Measurements from ENCODE around the gene GSK3B.
"Not testable (repeated sequence)": the region's sequence is repeated elsewhere in the genome, so short reads cannot be mapped to it uniquely, and the experiment has no call there.

DNA sequence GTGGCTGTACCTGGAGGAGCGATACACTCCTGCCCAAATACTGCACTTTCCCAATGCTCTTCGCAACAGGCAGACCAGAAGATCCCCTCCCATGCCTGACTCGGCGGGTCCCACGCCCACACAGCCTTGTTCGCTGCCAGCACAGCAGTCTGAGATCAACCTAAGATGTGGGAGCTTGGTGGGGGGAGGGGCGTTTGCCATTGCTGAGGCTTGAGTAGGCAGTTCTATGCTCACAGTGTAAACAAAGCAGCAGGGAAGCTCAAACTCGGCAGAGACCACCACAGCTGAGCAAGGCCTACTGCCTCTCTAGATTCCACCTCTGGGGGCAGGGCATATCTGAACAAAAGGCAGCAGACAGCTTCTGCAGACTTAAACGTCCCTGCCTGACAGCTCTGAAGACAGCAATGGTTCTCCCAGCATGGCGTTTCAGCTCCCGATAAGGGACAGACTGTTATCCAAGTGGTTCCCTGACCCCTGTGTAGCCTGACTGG is 90.2 kb downstream of the GSK3B start:
- TF ChIP-seq, protein P1, sequence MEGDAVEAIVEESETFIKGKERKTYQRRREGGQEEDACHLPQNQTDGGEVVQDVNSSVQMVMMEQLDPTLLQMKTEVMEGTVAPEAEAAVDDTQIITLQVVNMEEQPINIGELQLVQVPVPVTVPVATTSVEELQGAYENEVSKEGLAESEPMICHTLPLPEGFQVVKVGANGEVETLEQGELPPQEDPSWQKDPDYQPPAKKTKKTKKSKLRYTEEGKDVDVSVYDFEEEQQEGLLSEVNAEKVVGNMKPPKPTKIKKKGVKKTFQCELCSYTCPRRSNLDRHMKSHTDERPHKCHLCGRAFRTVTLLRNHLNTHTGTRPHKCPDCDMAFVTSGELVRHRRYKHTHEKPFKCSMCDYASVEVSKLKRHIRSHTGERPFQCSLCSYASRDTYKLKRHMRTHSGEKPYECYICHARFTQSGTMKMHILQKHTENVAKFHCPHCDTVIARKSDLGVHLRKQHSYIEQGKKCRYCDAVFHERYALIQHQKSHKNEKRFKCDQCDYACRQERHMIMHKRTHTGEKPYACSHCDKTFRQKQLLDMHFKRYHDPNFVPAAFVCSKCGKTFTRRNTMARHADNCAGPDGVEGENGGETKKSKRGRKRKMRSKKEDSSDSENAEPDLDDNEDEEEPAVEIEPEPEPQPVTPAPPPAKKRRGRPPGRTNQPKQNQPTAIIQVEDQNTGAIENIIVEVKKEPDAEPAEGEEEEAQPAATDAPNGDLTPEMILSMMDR (IDR thresholded peaks at IDR 0.05; ENCODE audit: extremely low read depth in 1 of 2, insufficient read depth in 1 of 2, low read depth in 1 of 2, low read length in 2 of 2): not testable (repeated sequence)
- TF ChIP-seq POLR2AphosphoS5 (IDR thresholded peaks at IDR 0.05; ENCODE audit: insufficient read depth, low read depth, low read length); POLR2A (IDR thresholded peaks at IDR 0.05; ENCODE audit: low read depth, low read length); EZH2 (IDR thresholded peaks at IDR 0.05; ENCODE audit: borderline replicate concordance, low read depth, low read length, severe bottlenecking); FOS (IDR thresholded peaks at IDR 0.05; ENCODE audit: borderline replicate concordance, insufficient read depth, low read length): not testable (repeated sequence)
- TF ChIP-seq, protein P2, sequence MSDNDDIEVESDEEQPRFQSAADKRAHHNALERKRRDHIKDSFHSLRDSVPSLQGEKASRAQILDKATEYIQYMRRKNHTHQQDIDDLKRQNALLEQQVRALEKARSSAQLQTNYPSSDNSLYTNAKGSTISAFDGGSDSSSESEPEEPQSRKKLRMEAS (IDR thresholded peaks at IDR 0.05; ENCODE audit: insufficient read depth, insufficient read length): not testable (repeated sequence)
